22Rv1 (cell line): ENCODE data around the gene ZBTB20.

Source experiments
- H3K27ac ChIP-seq: fragments of 450-650 bp; 2 replicates; pipeline ENCODE4 v1.5.1; 2017
- CTCF ChIP-seq: fragments of 450-650 bp; IDR thresholded peaks from 2 replicates; pipeline ENCODE4 v1.5.1; 2017; ENCODE audit warnings: mild to moderate bottlenecking
- ZFX ChIP-seq: fragments of 450-650 bp; IDR thresholded peaks from 2 replicates; pipeline ENCODE4 v1.6.1; 2017; ENCODE audit warnings: antibody characterized with exemption, borderline replicate concordance

ZBTB20 gene

GRCh38 chr3:114671741-114672510 is 475.2 kb downstream of the ZBTB20 start:
- no peak overlapping the region for H3K27ac ChIP-seq
- no peak for TF ChIP-seq ZFX
- TF ChIP-seq CTCF: no peak

GRCh38 chr3:114669614-114670013 is 477.5 kb downstream of the ZBTB20 start:
- no peak overlapping the region for H3K27ac ChIP-seq
- TF ChIP-seq ZFX (no peak), CTCF (no peak)

DNA sequence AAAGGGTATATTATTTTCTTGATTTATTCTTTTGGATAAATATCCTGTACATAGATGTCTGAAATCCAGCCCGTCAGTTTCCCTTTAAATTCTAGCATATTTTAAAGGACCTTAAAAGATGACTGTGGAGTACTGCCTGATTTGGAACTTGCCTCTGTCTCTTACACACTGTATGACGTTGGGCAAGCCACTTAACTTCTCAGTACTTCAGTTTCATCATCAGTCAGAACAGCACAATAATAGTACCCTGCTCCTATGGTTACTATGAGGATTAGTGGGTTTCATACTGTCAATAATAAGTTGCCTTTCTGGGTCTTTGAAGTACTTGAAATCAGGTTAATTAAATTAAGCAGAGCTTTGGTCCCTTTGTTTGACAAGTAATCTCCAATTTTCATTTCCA is 479.0 kb downstream of the ZBTB20 start:
- H3K27ac ChIP-seq: no peak overlapping the region
- TF ChIP-seq ZFX (no peak), CTCF (no peak)

DNA sequence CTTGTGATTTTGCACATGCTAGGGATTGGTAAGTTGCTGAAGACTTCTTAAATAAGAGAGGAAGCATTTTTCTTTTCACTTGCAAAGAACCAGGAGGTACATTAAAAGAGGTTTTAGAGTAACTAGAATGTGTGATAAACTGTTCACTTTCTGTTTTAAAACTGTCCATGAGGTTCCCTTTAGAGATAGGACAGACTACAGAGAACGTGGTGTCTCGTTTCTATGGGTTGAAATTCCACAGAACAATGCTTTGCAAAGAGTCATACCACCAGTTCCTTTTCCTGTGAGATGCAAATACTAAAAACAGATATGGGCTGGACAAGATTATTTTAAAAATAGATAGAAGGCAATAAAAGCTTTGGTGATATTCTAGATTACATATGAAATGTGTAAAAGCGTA is 480.5 kb downstream of the ZBTB20 start:
- H3K27ac ChIP-seq: no peak overlapping the region
- TF ChIP-seq CTCF (no peak), ZFX (no peak)

DNA sequence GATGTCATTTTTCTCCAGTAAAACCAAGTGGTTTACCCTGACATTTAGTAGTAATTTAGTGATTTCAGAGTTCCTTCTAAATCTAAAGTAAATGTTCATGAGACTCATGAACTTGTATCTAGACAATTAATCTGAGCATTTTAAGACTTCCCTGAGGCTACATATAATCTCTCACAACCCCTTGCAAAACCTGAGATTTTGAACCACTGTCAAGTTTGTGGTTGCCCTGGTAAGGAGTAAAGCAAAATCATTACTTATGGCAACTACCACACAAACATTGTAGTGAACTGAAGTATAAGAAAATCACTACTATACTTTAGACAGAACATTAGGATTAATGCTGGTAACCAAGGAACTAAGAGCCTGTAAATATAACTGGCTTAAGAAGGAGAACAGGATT is 483.1 kb downstream of the ZBTB20 start:
- H3K27ac ChIP-seq: no peak overlapping the region

DNA sequence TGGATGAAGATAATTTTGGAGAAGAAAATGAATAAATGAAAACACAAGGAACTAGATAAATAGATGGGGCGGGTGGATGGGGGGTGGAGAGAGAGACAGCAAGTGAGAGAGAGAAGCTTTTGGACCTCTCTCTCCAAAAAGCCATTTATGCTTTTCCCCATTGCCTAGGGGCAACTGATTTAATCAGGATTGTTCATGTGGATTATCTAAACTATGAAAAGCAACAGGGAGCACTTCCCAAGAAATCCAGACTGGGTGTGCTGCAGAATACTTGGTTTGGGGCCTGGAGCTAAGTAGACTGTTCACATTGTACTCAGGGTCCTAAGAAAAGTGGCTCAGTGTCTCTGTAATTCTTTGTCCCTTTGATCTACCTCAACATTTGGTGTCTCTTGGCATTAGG is 486.3 kb downstream of the ZBTB20 start:
- H3K27ac ChIP-seq: no peak overlapping the region
- no peak for TF ChIP-seq ZFX
- no peak for TF ChIP-seq CTCF

More for the DNA sequence above, 483.1 kb downstream of the ZBTB20 start:
- TF ChIP-seq CTCF: no peak
- no peak for TF ChIP-seq ZFX

DNA sequence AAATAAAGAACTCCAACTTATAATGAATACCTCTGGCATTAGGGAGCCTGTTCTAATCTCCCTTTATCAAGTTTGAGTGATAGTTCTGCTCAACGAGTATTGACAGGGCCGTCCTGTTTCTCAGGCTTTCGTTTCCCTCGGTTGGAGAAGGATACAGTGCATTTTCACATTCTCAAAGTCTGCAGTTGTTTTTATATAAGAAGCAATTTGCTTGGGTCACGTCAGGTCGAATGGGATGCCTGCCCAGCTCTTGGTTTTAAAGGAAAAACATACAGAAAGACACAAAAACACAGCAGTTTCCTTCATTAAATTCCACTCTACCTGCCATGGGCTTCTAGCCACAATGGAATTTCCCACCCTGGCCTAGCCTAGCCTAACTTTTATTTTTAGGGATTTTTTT is 487.0 kb downstream of the ZBTB20 start:
- H3K27ac ChIP-seq: no peak overlapping the region
- TF ChIP-seq ZFX (no peak), CTCF (no peak)
